NCI-H2196 (cell line): ENCODE measurements around the gene OSBPL7.

Source experiments
- DNase-seq: peaks from one replicate; lab custom pipeline; 2025; ENCODE audit not compliant: unreplicated experiment; lab: John Stamatoyannopoulos, UW

Gene OSBPL7

DNA sequence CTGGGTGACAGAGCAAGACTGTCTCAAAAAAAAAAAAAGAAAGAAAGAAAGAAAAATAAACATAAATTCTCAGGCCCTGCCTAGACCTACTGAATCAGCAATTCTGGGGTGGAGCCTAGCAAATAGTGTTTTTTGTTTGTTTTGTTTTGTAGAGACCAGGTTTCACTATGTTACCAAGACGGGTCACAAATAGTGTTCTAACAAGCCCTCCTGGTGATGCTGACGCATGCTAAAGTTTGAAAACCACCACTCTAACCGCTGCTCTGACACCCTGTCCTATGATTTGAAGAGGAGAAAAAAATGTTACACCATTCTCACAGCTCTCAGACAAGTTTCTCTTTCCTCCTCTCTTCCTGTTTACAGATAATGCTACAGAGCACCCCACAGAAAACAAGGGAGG is 8.3 kb upstream of the OSBPL7 start:
- DNase-seq: no peak

DNA sequence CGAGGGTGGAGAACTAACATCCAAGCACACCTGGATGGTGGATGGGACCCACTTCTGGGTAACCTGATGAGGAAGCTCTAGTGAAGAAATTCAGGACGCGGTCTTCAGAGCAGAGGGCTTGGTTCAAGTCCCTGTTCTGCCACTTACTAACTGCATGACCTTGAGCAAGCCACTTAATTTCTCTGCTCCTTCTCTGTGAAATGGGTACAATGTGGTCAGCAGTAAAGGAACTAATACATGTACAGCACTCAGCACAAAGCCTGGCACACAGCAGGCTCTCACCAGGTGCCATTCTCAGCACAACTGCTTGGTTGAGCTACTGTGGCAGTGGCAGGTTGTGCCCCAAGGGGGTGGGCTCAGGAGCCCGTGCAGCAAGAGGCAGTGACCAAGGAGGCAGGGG is 1.9 kb upstream of the OSBPL7 start:
- no peak for DNase-seq

DNA sequence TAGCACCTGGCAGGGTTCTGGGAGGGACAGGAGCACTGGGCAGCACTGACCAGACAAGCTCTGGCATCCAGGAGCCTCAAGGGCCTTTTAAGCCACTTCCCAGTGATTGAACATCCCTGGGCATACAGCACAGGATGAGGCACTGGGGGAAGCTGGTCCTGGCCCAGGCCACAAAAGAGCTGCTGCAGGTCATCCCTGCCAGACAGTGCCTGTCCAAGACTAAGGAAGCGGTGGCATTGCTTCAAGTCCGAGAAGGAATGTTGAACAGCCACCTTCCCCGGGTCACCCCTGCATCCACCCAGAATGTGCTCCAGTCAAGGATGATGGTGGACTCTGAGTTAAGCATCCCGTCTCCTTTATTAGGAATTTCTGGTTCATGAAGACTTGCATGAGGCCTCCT is 1.2 kb upstream of the OSBPL7 start:
- no peak for DNase-seq

DNA sequence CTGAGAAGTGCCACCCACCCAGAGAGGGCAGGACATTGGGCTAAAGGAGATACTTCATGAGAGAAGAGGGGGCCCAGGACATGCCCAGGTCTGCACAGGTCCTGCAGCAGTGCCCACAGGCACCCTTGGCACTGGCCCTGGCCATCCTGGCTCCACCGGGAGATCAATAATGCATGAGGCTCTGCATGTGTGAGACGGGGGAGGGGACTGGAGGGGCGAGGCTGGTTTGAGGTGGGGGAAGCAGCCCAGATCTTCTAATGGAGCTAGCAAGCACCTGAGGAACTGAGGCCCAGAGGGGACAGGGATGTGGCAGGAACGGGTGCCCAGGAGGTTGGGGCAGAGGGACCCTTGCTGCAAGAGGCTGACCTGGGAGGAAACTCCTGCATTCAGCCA is 567 bp downstream of the OSBPL7 start:
- DNase-seq: no peak

DNA sequence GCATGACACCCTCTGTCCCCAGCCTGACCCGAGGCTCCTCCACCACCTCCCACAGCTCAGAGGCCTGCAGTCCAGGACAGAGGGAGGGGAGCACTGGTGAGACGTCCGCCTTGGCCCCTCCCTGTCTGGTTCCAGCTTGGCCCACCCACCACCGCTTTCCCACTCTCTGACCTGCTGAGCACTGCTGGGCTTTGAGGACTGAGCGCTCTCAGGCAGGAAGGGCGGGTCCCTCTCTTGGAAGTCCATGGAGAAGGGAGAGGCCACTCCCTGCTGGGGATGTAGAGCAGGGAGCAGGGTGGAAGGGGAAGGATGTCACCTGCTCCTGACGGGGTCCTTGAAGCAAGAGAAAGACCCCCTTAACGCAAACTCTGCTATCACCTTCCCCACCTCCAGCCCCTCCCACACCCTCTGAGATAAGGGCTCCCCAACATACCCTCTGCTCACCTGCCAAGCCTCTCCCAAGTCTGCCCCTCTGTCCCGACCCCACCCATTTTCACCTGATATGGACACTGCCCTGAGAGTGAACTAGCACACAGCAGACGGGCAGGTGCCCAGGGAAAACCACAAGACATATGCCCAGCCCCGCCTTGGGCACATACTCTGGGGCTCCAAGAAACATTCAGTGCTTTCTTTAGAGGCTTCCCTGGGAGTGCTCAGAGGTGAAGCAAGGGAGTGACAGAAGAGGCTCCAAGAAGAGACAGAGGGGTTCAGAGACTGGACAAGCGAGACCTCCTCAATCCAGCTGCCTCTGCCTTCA is 1.4 kb downstream of the OSBPL7 start:
- DNase-seq: no peak

DNA sequence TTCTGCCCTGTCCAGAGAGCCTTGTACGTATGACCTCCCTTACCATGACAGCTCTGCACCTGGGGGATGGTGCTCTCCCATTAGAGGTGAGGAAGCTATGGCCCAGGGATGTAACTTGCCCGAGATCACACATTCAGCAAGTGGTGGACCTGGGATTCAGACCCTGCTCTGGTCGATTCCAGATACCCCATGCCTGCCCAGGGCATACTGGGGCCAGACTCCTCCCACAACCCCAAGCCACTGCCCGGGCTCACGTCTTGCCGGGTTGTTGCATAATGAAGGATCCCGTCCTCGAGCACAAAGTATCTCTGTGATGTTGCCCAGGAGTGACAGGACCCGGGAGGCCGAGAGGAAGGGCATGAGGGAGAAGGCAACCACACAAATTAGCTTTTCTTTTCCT is 2.1 kb downstream of the OSBPL7 start:
- DNase-seq: no peak

DNA sequence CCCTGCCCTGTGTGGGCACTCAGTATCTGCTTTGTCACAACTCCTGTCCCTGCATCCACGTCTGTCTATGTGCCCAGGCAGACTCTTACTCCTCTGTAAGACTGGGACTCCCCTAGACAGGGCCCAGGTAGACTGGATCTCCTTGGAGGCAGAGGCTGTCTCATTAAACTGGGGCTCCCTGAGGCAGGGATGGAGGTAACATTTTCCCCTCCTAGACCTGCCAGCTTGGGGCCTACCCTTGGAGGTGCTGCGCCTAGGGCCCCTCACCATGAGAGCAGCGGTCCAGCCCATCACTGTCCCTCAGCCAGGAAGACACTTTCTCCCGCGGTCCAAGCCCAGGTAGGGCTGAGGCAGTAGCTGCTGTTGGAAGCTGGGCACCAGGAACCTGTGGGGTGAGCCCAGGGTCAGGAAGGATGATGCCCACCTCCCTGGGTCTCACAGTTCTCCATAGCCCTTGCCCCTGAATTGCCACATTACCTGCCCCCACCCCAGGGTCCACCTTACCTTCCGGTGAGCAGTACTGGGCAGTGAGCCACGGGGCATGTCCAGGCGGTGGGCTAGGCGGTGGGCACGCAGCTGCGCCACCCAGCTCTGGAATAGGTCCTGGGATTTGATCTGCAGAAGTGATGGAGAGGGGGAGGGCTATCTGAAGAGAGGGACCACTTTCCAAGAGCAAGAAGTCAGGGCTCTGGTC is 3.4 kb downstream of the OSBPL7 start:
- DNase-seq: no peak

DNA sequence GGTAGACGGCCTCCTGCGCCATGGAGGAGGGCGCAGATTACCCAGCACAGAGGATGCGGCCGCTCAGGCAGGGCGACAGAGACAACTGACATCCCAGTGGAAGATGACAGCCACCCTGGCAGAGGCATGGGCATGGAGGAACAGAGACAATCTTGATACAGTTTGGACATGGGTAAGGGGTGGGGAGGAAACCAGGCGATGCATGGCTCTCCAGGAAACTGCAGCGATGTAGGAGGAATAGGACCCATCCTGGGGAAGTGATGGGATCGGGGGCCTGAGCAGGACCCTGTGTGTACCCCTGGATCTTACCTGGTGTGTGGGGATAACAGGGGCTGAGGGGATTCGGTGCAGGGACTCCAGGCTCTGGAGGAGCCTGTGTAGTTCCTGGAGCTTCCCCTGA is 4.6 kb downstream of the OSBPL7 start:
- DNase-seq: no peak

DNA sequence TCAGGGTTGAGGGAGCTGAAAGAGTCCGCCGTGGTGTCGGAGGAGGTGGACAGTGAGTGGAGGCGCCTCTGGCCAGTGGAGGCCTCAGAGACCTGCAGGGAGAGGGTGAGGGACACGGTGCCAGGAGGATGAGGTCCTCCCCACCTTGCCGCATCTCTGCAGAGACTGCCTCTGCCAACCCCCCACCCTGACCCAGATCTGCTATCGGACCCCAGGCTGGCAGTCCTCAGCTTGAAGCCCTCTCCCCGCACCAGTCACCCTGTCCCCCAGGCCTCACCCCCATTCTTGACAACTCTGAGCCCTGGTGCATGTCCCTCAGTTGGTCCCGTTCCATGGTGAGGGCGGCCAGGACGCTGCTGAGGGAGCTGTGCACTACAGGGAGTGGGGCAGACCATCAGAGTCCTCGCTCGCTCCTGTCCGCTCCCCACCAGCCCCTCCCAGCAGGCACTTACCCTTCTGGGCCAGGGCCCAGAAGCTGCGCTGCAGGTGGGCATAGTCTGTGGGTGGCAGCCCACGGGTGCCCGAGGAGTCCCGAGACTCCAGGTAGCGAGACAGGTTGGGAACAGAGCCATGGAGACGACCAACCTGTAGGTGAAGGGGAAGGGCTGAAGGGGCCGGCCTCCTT is 5.4 kb downstream of the OSBPL7 start:
- no peak for DNase-seq

DNA sequence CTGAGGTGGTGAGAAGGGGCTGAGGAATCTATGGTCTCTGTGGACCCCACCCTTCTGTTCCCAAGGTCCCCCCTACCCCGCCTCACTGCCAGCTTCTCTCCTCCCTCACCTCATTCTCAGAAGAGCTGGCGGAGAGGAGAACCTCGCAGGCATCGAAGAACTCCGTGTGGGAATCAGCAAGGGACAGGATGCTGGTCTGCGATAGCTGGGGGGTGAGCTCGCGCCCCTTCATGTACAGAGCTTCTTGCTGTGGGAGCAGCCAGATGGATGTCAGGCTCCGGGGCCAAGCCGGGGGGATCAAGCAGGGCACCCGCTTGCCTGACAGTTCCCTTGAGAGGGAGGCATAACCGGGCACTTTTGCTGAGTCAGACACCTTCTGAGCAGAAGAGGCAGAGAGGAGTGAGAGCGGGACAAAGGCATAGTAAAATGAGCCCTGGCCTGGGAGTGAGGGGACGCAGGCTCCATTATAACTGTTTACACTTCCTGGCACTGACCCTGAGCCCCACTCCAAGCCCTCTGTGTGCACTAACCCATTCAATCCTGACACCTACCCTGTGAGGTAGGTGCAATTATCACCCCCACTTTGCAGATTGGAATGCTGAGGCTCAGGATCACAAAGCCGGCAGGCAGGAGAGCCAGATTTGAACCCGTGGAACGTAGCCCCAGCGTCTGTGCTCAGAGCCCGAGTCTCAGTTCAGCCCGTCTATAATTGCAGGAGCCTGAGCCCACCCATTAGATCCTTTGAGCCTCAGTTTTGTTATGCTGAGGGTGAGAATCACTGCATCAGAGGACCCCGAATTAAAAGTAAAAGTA is 6.3 kb downstream of the OSBPL7 start:
- no peak for DNase-seq

DNA sequence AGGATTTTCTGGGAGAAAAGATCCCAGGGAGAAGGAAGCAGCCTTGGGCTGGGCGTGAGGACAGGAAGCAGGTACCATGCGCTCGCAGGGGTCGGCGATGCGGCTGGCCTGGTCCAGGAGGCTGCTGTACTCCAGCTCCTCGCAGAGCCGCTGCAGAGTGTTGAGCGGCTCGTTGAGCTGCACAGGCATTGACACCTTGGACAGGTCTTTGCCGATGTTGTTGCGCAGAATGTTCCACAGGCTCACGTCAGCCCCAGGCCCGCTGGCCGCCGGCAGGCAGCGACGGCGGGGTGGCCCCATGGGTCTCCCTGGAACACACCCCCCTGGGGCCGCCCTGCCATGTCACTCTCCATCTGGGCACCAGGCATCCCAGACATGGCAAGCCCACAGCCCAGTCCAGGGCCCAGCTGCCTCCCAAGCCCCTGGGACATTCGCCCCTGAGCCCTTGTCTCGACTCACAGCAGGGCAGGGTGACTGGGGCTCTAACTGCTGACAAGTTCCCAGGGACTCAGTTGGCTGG is 8.0 kb downstream of the OSBPL7 start:
- no peak for DNase-seq

DNA sequence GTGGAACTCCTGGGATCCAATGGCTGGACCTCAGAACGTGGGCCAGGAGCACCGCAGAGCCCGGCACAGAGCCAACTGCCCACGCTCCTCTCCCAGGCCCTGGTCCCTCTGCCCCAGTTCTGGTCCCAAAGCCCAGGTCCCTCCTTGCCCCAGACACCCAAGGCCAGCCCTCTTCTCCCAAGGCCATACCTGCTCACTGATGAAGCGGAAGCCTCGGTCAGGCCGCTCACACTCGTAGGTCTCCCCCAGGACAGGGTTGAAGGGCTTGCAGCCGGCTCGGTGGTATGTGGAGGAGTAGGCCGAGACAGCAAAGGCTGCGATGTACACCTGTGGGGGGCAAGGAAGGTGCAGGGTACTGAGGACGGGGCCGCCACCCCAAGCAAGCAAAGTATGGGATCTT is 8.5 kb downstream of the OSBPL7 start:
- DNase-seq: no peak

DNA sequence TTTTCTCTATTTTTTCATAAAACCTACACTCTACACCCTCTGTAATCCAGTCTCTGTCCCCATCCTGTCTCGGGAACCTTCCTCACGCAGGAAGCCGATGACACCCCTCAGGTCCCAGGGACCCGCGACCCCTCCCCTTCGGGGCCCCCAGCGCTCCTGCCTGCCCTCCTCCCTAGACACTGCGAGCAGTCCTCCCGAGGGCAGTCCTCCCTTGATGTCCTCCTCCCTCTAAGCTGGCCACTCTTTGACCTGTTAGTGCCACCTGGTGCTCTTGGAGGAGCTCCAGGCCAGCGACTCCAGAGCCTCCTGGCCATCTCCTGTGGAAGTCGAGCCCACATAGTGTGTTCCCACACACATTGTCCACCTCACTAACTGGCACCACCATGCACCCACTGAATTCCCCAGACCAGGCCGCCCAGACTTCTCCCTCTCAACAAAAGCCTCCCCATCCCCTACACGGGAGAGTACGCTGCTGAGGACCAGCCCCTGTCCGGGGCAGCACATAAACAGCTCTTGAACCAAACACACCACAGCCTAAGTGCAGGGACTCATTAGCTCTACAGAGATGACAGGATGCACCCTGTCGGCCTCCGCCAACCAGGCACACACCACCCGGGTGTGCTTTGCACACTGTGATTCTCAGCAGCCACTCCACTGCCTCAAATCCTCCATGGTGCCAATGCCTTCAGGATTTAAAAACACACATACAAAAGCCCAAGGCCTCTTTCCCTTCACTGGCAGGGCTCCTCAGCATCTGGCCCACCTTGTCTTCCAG is 9.3 kb downstream of the OSBPL7 start:
- DNase-seq: no peak

DNA sequence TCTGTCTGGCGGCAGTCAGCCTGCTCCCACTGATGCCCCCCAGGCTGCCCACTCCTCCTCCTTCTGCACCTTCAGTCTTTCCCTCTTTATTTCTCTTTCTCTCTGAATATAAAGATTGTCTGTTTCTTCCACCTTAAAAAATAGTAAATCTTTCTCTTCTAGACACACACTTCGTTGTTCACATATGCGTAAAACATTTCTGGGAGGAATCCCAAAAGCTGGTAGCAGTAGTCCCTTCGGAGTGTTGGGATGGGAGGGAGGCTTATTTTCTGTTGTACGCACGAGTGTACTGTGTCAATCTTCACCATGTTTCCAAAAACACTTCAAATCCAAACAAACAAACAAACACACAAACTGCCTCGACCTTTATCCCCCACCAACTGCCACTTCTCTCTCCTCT is 9.9 kb downstream of the OSBPL7 start:
- no peak for DNase-seq

DNA sequence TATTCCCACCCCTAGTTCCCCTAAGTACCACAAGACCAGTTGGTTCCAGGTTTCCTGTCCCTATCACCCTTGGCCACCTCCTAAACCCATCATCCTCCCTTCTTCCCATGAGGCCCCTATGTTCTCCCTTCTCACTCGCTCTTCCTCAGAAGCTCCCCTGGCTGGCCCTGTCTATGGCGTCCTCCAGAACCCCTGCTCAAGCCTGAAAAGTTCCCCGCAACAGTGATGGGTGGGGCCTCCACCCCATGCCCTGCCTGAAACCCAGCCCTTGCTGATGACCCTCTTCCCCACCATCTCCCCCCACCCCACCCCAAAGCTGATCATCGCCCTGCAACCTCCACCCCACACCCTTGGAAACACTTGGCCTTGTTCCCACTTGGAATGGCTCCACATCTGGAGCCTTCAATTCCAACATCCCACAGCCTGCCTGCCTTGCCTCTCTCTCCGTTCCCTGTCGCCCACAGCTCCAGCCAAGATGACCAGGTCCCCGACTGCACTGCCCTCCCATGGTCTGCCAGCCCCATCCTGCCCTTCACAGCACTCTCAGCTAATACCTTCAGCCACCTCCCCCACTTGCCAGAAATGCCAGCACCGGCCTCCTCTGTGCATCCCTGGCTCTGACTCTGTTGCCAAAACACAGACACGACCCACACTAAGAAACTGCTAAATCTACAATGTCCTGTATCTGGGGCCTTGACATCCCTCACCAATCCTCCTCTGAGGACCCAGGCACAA is 10.5 kb downstream of the OSBPL7 start:
- no peak for DNase-seq

DNA sequence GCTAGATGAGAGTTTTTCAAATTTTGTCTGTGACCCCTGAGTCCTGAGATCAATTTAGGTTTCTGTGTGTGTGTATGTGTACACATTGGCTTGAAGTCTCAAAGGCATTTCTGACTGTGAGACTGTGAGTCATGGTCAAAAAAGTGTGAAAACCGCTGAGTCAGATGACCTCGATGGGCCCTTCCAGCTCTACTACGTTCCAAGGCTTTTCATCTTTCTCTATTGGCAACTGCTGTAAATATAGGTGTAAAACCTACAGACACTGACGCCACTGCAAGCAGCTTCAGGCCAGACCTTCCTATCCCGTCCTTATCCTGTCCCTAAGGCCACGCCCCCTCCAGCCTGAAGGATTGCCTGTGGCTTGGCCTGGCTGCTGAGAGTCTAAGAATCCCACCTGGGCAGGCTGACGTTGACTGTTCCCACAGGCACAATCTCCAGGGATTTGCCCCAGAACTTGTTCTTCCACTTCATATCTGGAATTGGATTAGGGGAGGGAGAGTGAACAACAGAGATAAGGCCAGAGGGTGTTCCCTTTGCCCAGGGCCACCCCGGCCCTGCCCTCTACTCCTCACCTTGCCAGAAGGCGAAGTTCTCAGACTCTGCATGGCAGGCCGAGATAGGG is 11.3 kb downstream of the OSBPL7 start:
- no peak for DNase-seq

DNA sequence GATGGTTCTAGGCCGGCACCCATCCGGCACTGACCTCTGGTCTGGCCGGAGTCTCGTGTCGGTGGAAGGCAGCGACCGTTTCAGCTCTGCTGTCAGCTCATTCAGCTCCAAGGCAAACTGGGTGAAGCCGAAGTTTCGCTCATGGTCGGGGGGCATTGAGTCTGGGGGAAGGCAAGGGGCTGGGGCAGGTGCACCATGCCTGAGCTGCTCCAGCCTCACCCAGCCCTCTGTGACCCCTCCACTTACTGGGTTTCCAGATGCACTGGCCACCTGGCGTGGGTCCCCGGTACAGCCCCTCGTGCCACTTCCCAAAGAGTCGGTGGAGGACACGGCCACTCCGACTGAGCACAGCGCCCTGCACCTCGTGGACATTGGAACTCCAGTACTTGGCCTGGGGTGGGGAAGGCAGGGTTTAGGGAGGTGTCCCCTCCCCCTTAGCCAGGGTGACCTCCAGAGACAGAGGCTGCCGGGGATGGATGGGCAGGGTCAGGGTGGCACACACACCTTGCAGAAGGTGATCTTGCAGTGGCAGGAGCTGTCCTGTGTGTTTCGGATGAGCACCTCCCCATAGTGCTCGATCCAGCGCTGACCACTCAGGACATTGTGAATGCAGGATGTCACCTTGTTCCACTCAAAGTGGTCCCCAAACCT is 12.6 kb downstream of the OSBPL7 start:
- no peak for DNase-seq

DNA sequence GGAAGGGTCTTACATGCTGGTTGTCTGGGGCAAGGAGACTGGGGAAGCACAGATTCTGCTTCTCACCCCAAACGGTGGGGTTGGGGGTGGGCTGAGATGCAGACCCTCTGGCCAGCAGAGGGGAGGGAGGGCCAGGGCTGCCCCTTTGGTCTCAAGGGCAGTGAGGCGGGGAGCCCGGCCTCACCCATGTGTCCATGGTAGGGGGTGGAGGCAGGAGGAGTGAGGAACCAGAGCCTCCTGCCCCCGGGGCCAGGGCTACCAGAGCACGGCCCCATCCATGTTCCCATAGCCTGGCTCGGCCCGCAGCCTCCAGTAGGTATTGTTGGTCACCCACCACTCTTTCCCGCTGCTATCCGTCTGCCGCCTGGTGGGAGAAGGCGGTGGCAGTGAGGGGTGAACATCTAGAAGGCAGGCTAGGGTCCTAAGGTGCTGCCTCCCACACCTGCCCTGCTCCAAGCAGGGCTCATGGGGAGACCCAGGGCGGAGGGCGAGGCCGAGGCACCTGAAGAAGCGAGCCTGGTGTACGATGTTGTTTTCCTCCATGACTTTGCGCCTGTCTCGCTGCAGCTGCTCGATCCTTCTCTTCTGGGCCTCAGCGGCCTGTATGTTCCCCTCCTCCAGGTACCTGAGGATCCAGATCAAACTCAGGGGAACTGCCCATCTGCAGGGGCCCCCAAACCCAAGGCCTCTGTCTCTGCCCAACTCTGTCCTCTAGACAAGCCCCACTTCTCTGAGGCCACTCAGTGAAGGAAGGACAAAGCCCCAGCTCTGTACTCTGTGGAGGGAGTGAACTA is 13.4 kb downstream of the OSBPL7 start:
- DNase-seq: no peak
